Retinal pigment epithelial cell (primary cell): ENCODE measurements around the gene FCGR3A.
"Not testable (repeated sequence)": the region's sequence is repeated elsewhere in the genome, so short reads cannot be mapped to it uniquely, and the experiment has no call there.

Source experiments
- DNase-seq: peaks from one replicate; pipeline ENCODE4 v3.0.0-alpha.2; 2010; ENCODE audit warnings: low read depth
- H3K4me3 ChIP-seq: 2 replicates; pipeline ENCODE4 v1.5.1; 2011; ENCODE audit warnings: mild to moderate bottlenecking, low read length, control low read depth, moderate library complexity
- TF ChIP-seq, protein P1 (sequence below): conservative IDR thresholded peaks from 2 replicates; pipeline ENCODE4 v1.5.1; 2011; ENCODE audit warnings: low read depth, low read length, control low read depth, inconsistent platforms

Gene FCGR3A

DNA sequence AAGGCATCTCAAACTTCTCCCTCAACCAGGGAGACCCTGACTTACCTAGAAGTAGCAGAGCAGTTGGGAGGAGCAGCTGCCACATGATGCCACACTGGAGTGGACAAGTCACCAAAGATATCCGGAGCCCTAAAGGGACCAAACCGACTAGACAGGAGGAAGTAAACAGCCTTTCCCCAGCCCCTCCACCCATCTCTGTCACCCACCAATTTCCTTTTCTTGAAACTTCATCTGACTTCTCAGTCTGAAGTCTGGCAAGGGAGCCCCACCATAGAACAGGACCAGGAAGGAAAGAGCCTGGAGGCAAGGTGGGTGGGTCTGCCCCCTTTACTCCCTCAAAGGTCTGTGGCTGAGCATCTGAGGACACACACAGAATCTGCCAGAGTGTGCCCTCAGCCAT, at the start of gene FCGR3A:
Gene FCGR3A, minus strand, starts transcription at position 167 of the 400 bp plus-strand sequence. Its CDS starts 82 bp downstream, at position 85.
- no peak within 1 kb of the TSS for H3K4me3 ChIP-seq
- DNase-seq, result no peak
- TF ChIP-seq, protein P1, sequence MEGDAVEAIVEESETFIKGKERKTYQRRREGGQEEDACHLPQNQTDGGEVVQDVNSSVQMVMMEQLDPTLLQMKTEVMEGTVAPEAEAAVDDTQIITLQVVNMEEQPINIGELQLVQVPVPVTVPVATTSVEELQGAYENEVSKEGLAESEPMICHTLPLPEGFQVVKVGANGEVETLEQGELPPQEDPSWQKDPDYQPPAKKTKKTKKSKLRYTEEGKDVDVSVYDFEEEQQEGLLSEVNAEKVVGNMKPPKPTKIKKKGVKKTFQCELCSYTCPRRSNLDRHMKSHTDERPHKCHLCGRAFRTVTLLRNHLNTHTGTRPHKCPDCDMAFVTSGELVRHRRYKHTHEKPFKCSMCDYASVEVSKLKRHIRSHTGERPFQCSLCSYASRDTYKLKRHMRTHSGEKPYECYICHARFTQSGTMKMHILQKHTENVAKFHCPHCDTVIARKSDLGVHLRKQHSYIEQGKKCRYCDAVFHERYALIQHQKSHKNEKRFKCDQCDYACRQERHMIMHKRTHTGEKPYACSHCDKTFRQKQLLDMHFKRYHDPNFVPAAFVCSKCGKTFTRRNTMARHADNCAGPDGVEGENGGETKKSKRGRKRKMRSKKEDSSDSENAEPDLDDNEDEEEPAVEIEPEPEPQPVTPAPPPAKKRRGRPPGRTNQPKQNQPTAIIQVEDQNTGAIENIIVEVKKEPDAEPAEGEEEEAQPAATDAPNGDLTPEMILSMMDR, result no peak

DNA sequence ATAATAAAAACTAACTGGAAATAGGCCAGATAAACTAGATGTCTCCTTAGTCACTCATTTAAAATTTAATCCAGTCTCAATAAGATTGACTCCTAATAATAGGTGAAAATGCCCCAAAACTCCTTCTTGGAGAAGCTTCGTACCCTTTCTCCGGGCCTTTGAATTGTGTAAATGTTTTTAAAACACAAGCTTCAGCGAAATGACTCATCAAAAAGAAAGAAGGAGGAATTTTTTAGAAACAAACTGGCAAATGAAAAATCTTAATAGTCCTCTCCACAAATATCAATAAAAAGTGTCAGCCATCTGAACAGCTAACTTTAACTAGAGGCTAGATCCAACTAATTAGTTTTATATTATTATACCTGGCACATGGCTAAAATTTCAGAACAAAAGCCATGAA, 47.5 kb upstream of the FCGR3A start:
- DNase-seq, H3K4me3 ChIP-seq: not testable (repeated sequence)

DNA sequence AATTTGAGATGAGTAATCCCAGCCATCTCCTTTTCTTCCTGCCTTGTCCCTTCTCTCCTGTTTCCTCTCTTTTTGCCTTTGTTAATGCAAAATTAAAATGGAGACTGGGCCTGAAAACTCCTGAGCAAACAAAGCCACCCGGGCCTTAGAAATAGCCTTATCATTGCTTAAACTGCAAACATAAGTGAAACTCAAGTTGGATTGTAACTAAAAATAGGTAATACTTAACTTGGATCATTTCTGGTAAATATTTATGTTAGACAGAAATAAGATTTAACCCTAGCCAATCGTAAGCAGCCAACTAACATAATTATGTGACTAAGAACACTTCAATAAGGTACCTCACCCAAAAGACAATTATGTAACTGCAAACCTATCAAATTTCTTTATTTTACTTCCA, 46.0 kb upstream of the FCGR3A start:
- H3K4me3 ChIP-seq, DNase-seq: not testable (repeated sequence)

DNA sequence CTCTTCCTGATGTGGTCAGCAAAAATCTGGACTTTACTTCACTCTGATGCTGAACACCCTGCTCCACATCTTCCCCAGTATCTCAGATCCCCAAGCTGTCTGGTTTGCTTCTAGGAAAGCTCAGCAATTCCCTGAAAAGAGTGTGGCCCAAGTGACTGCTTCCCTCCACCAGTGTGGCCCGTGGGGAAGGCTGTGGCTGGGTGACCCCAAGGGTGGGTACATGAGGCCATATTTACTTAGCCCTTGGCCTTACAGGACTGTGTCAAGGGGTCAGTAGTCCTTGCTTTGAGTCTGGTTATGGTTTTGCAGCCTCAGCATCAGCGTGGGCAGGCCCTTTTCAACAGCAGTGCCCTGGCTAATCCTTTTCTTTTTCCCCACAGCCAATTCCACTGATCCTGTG, 45.6 kb upstream of the FCGR3A start:
- not testable (repeated sequence) for H3K4me3 ChIP-seq, DNase-seq

DNA sequence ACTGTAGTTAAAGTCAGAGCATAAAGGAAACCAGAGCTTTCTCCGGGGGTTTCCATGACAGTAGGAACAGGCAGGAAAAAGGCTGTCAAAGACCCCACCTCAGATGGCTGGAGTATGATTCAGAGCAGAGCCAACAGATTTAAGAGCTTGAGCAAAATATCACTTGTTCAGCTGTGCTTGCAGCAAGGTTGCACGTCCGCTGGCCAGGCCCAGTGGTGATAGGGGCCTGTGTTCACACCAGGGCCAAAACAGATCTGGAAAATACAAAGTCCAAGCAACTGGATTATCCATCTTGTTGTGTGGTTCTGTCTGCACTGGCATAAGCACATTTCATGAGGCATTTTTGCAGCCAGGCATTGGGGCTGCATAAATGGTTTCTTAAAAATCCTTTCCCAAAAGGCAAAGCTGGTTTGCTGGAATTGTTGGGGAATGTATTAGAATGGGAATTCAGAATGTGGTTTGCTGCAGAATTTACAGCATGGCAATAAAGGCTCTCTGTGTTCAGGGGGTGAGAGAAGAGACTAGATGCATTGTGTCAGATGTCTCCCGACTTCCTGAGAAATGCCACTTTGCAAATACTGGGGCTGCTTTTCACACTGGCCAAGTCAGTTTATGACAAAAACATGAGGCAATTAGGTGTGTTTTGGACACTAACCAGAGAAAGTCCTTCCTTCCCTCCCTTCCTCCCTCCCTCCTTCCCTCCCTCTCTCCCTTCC, 44.8 kb upstream of the FCGR3A start:
- not testable (repeated sequence) for H3K4me3 ChIP-seq, DNase-seq

DNA sequence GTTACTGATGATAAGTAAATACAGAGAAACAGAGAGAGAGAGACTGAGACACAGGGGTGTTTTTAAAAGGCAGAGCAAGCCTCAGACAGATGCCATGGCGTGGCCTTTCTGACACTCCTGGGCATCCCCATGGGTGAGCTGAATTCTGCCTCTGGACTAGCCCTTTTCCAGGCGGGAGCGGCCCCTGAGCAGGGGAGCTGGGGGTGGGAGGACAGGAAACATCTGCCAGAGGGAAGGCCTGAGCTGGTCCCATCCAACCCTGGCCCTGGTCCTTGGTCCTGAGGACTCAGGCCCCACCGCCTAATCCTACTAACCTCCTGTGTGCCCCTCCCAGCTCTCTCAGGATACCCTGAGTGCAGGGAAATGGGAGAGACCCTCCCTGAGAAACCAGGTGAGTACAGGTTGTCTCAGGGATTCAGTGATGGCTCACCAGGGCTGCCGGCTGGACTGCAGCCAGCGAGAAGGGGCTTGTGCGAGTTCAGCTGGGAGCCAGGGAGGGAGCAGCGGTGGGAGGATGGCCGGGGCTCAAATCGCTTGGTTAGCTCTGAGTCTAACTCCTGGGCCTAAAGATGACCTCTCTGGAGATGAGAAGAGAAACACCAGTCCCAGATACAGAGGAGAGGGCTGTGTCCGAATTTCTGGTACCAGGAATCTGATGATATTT, 43.6 kb upstream of the FCGR3A start:
- DNase-seq, H3K4me3 ChIP-seq: not testable (repeated sequence)

DNA sequence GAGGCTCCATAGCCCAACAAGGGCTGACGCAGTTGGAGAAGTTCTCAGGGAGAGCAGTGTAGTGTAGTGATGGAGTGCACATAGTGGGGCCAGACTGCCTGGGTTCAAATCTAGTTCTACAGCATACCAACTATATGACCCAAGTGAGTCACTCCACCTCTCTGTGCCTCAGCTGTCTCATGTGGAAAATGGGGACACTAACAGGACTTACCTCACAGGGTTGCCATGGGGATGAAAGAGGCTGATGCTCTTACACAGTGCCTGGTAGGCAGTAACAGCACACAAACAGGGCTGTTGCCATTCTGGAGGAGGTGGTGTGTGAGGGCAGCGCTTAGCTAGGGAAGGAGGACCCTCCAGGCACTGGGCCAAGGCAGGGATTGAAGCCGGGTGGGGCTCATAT, 43.0 kb upstream of the FCGR3A start:
- not testable (repeated sequence) for DNase-seq, H3K4me3 ChIP-seq

DNA sequence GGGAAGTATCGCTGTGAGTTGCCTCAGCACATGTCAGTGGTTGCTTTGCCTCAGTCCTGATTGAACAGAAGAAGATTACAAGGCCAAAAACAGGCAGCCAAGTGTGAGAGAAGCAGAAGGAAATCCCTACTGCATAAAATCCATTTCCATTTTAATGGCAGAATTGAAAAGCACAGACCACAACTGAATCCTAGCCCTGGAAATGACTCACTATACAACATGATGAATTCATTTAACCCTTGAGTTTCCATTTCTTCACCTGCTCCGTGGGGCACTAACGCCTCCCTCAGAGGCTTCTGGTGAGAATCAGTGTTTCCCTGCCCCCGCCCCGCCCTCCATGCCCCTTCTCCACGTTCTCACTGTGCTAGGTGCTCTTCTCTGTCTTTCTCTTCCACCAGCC, 40.3 kb upstream of the FCGR3A start:
- not testable (repeated sequence) for H3K4me3 ChIP-seq, DNase-seq

DNA sequence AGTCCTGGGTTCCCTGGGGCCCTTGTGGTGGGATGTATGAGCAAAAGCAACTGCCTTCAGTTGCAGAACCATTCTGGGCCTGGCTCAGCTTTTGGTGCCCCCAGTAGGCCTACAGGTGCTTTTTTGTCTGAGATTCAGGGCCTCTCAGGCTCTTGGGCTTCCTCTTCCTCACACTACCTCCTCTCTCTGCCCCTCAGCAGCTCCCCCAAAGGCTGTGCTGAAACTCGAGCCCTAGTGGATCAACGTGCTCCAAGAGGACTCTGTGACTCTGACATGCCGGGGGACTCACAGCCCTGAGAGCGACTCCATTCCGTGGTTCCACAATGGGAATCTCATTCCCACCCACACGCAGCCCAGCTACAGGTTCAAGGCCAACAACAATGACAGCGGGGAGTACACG, 39.7 kb upstream of the FCGR3A start:
- not testable (repeated sequence) for DNase-seq, H3K4me3 ChIP-seq

DNA sequence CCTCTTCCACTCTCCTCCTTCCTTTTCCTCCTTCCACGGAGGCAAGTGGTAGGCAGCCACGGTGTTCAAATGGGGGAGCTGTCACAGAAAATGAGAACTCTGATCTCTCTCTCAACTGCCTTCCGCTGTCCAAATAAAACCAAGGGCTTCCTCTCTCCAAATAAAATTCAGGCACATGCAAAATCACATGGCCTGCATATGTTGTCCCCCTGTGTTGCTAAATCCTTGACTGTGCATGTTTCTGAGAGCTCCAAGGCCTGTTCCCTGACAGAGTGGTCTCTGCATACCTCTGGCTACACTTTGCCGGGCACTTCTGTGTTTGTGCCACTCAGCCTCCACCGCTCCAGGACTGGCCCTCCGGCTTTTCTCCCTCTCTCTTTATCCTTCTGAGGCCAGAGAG, 39.0 kb upstream of the FCGR3A start:
- not testable (repeated sequence) for DNase-seq, H3K4me3 ChIP-seq

DNA sequence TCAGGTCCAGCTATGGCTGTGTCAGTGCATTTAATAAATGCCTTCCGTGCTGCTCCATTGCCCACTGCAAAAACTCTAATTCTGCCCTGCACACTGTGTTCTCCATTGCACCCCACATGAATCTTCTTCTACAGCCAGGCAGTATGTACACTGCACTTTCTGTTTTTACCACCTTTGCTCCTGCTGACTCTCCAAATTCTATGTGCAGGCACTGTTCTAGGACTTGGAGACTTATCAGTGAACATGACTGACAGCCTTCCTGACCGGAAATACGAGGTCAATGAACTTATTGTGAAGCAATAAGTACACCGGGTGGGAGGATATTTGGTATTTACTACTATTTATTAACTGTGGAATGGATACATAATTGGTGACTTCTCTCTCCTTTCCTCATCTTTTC, 33.3 kb upstream of the FCGR3A start:
- not testable (repeated sequence) for H3K4me3 ChIP-seq, DNase-seq

DNA sequence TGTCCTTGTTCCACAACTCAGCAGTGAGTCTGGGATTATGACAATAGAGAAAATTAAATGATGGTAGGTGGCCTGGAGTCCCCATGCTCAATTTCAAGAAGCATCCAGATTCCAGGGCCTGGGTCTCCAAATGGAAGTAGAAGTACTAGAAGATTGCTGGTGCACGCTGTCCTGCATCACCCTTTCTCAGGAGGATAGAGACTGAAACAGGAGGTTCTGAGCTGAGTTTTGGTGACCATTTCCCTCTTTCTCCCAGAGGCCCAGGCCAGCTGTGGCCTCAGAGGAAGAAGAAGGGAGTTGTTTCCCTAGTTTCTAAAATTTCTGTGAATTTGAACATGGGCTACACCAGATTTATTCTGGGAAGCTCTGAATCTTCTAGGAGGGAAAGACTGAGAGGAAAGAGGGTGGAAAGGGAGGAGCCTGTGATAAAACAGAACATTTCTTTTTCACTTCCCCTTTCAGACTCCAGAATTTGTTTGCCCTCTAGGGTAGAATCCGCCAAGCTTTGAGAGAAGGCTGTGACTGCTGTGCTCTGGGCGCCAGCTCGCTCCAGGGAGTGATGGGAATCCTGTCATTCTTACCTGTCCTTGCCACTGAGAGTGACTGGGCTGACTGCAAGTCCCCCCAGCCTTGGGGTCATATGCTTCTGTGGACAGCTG, 31.4 kb upstream of the FCGR3A start:
- not testable (repeated sequence) for H3K4me3 ChIP-seq, DNase-seq

DNA sequence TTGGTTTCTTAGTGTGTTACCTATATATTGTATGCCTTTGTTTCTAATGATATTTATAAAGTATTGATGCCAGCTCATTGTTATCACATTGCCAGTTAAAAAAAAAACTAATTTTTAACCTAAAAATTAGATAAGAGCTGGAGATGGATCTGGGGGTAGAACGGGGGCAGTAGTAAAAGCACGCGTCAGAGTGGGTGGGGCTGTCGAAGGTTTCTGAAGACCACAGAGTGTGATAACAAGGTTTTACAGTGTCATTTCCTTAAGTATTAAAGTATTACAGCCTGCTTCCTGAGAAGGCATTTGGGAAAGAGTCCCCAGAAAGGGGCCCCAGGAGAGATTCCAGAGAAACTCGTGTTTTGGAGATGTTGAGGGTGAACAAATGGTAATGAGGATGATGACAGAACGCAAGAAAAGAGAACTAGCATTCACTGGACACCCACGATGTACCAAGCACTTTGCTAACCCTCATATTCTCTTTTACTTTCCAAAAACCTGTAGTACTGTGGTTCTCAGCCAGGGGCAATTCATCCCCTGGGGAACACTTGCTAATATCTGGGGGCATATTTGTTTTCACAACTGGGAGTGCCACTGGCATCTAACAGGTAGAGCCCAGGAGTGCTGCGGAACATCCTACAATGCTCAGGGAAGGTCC, 30.4 kb upstream of the FCGR3A start:
- not testable (repeated sequence) for H3K4me3 ChIP-seq, DNase-seq

DNA sequence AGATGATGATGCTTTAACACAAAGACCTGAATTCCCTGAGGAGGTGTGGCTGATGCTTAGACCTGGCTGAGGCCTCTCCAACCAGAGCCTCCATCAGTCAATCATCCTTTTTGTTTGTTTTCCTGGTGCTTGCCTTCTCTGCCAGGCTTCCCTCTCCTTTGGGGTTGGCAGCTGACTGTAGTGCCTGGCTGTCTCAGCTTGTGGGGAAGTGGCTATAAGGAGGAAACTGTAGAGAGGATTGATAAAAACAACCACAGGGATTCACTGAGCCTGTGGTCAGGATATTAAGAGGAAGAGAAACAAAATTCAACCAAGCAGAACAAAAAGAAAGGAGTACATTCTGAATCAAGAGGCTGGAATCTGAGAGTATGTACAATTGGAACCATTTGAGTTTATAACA, 27.1 kb upstream of the FCGR3A start:
- not testable (repeated sequence) for DNase-seq, H3K4me3 ChIP-seq

DNA sequence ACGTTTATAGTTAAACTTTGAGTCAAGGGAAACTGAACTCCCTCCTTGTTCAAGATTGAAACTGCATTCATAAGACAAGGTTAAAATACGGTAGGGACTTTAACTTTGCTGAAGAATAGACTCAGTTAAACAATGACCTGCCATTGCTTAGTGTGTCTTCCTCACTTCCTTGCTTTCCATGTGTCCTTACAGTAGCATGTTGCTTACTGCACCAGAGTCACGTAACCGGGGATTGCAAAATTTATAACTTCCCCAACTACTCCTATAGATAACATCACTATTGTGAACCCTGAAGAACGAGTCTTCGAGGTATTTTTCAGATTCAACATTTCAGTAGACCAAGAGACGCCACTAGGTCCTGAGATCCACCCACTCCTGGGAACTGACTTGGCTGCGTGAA, 22.1 kb upstream of the FCGR3A start:
- not testable (repeated sequence) for H3K4me3 ChIP-seq, DNase-seq

DNA sequence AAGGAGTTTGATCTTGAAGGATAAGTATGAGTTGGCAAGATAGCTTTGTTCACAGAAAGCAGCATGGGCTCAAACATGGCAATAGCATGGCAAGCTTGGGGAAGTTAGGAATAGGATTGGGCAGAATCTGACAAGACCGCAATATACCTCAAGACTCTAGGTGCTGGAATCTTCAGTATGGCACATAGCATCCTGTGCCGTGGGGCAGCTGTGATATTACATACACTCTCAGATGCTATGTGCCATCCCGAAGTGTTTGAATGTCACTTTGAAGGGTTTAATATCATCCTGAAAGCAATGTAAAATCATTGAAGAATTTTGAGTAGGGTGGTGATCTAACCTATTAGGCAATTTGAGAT, 17.0 kb upstream of the FCGR3A start:
- H3K4me3 ChIP-seq, result not testable (repeated sequence)

DNA sequence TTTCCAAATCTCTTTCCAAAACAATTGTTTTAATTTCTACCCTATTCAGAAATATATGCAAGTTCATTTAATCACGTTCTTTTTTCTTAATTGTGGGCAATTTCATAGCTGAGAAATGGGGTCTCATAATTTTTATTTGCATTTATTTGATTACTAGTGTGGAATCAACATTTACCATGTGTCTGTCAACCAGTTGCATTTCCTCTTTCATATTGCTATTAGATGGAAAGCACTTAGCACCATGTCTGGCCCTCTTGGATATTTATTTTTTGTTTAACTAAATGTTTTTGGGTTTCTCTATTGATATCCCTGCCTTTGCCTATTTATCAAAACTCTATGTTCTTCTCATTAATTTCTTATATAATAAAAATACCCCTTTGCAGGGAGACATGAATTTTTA, 13.9 kb upstream of the FCGR3A start:
- H3K4me3 ChIP-seq, DNase-seq: not testable (repeated sequence)

More for the DNA sequence above, 17.0 kb upstream of the FCGR3A start:
- not testable (repeated sequence) for DNase-seq

DNA sequence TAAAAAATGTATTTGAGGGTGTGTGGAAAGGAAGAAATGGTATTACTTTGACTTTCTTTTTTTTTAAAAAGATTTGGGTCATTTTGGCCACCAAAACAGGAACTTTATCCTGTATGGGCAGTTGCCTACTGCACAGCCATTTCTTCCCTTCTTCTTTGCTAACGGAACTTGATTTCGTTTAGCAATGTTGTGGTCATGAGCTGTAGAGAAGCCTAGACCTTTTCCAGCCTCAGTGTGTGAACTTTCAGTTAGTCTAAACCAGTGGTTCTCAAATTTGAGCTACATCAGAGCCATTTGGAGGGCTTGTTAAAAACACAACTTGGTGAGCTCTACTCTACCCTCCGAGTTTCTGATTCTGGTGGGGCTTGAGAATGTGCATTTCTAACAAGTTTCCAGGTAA, 12.8 kb upstream of the FCGR3A start:
- DNase-seq, H3K4me3 ChIP-seq: not testable (repeated sequence)
